GM23338 (cell line): ENCODE data around the gene MGAT4B. TPM values are rescaled to one million over a fixed set of nuclear protein-coding genes. Genes with fewer than 3 reads are reported as not detected.

Experiments
- ATAC-seq: fragments of 200-7000 bp; cut with Tn5 transposase; 3 replicates; pipeline ENCODE4 v1.9.1; 2020
- DNase-seq: peaks from one replicate; pipeline ENCODE4 v3.0.0-alpha.2; 2015; ENCODE audit warnings: low spot score
- H2AFZ ChIP-seq: fragments of 200-600 bp; sonication (generic); 2 replicates; pipeline ENCODE4 v1.8.0; 2016; ENCODE audit warnings: antibody characterized with exemption, mild to moderate bottlenecking, moderate library complexity
- H3F3A ChIP-seq: fragments of 200-600 bp; sonication (generic); replicated peaks from 2 replicates; pipeline ENCODE4 v1.8.0; 2017; ENCODE audit warnings: antibody characterized with exemption, mixed run types, low read depth
- H3K27ac ChIP-seq: fragments of 200-600 bp; sonication (generic); 2 replicates; pipeline ENCODE4 v1.6.1; 2016; ENCODE audit warnings: low read depth
- H3K27me3 ChIP-seq: fragments of 200-600 bp; sonication (generic); 2 replicates; pipeline ENCODE4 v1.8.0; 2016; ENCODE audit warnings: mild to moderate bottlenecking, mixed run types, moderate library complexity; ENCODE audit not compliant: insufficient read depth
- H3K36me3 ChIP-seq: fragments of 200-600 bp; sonication (generic); 2 replicates; pipeline ENCODE4 v1.8.0; 2016; ENCODE audit warnings: mild to moderate bottlenecking; ENCODE audit not compliant: insufficient read depth
- H3K4me1 ChIP-seq: fragments of 200-600 bp; sonication (generic); 2 replicates; pipeline ENCODE4 v1.8.0; 2016; ENCODE audit warnings: mild to moderate bottlenecking, moderate library complexity; ENCODE audit not compliant: insufficient read depth
- H3K4me2 ChIP-seq: fragments of 200-600 bp; sonication (generic); 2 replicates; pipeline ENCODE4 v1.7.1; 2017; ENCODE audit warnings: mixed run types
- H3K4me3 ChIP-seq: fragments of 200-600 bp; sonication (generic); 2 replicates; pipeline ENCODE4 v1.6.1; 2016; ENCODE audit warnings: mixed run types
- H3K79me2 ChIP-seq: fragments of 200-600 bp; sonication (generic); replicated peaks from 2 replicates; pipeline ENCODE4 v1.8.0; 2017; ENCODE audit warnings: mild to moderate bottlenecking; ENCODE audit not compliant: insufficient read depth
- H3K9me2 ChIP-seq: fragments of 200-600 bp; sonication (generic); 2 replicates; pipeline ENCODE4 v1.8.0; 2017; ENCODE audit not compliant: insufficient read depth
- H4K20me1 ChIP-seq: fragments of 200-600 bp; sonication (generic); replicated peaks from 2 replicates; pipeline ENCODE4 v1.8.0; 2017; ENCODE audit warnings: mild to moderate bottlenecking; ENCODE audit not compliant: insufficient read depth
- H3K27ac Mint-ChIP-seq: 2 replicates; pipeline ENCODE4 v1.8.0; 2020; ENCODE audit warnings: inconsistent platforms, mild to moderate bottlenecking, moderate library complexity, mixed read lengths
- H3K27me3 Mint-ChIP-seq: 3 replicates; pipeline ENCODE4 v1.8.0; 2022; ENCODE audit warnings: low read depth, mild to moderate bottlenecking, moderate library complexity, mixed read lengths, inconsistent platforms; ENCODE audit not compliant: insufficient read depth, poor library complexity
- H3K36me3 Mint-ChIP-seq: 3 replicates; pipeline ENCODE4 v1.8.0; 2021; ENCODE audit warnings: low read depth, mild to moderate bottlenecking, inconsistent platforms, moderate library complexity, mixed read lengths
- H3K4me1 Mint-ChIP-seq: 3 replicates; pipeline ENCODE4 v1.8.0; 2020; ENCODE audit warnings: mild to moderate bottlenecking, inconsistent platforms, mixed read lengths
- H3K4me3 Mint-ChIP-seq: 3 replicates; pipeline ENCODE4 v1.8.0; 2021; ENCODE audit warnings: moderate library complexity, mild to moderate bottlenecking, inconsistent platforms, mixed read lengths
- H3K9me3 Mint-ChIP-seq: 3 replicates; pipeline ENCODE4 v1.8.0; 2020; ENCODE audit warnings: moderate library complexity, mild to moderate bottlenecking, inconsistent platforms, mixed read lengths
- CREB1 ChIP-seq: fragments of 250-450 bp; sonication (Bioruptor Pico); IDR thresholded peaks from 2 replicates; pipeline ENCODE4 v1.5.0; 2020; ENCODE audit warnings: low read depth, mild to moderate bottlenecking, moderate library complexity
- EZH2 ChIP-seq: fragments of 200-600 bp; sonication (generic); IDR thresholded peaks from one replicate; pipeline ENCODE4 v1.8.0; 2017; ENCODE audit warnings: antibody characterized with exemption, mild to moderate bottlenecking, low read depth; ENCODE audit not compliant: unreplicated experiment
- EZH2phosphoT487 ChIP-seq: fragments of 200-600 bp; sonication (generic); IDR thresholded peaks from one replicate; pipeline ENCODE4 v1.8.1; 2018; ENCODE audit warnings: antibody characterized with exemption; ENCODE audit not compliant: unreplicated experiment
- JUNB ChIP-seq: IDR thresholded peaks from one replicate; pipeline ENCODE4 v1.6.1; 2016; ENCODE audit warnings: antibody characterized with exemption; ENCODE audit not compliant: unreplicated experiment
- NANOG ChIP-seq: IDR thresholded peaks from 2 replicates; pipeline ENCODE4 v1.6.1; 2016; ENCODE audit warnings: antibody characterized with exemption, borderline replicate concordance
- POLR2AphosphoS5 ChIP-seq: IDR thresholded peaks from 2 replicates; pipeline ENCODE4 v1.6.1; 2016; ENCODE audit warnings: antibody characterized with exemption, low read depth
- STAT1 ChIP-seq: IDR thresholded peaks from one replicate; pipeline ENCODE4 v1.6.1; 2016; ENCODE audit warnings: antibody characterized with exemption; ENCODE audit not compliant: unreplicated experiment
- ZNF114 ChIP-seq: fragments of 250-450 bp; sonication (Bioruptor Pico); IDR thresholded peaks from 2 replicates; pipeline ENCODE4 v1.5.0; 2020; ENCODE audit warnings: mild to moderate bottlenecking, moderate library complexity
- ZNF331 ChIP-seq: fragments of 250-450 bp; sonication (Bioruptor Pico); IDR thresholded peaks from 2 replicates; pipeline ENCODE4 v1.5.0; 2020; ENCODE audit warnings: low read depth, mild to moderate bottlenecking, moderate library complexity
- polyA plus RNA-seq: library from polyadenylated mRNA; unstranded; fragments of >200 nt; fragmentation: Nextera tagmentation; extraction: Ambion mirVana; gene quantifications from 2 replicates; pipeline ENCODE4 v1.2.1, GENCODE V29; 2016
- total RNA-seq: library from RNA; depleted of rRNA; stranded (reverse); fragments of >200 nt; shearing (Covaris generic); gene quantifications from 2 replicates; pipeline ENCODE4 v1.2.3, GENCODE V29; 2014
- TF ChIP-seq, protein P1 (sequence below): IDR thresholded peaks from one replicate; pipeline ENCODE4 v1.6.1; 2018; ENCODE audit warnings: antibody characterized with exemption; ENCODE audit not compliant: unreplicated experiment
- TF ChIP-seq, protein P2 (sequence below): IDR thresholded peaks from 2 replicates; pipeline ENCODE4 v1.6.1; 2016; ENCODE audit warnings: antibody characterized with exemption
- TF ChIP-seq, protein P3 (sequence below): fragments of 250-450 bp; sonication (Bioruptor Pico); IDR thresholded peaks from 2 replicates; pipeline ENCODE4 v1.5.0; 2020; ENCODE audit warnings: mild to moderate bottlenecking, moderate library complexity
- TF ChIP-seq, protein P4 (sequence below), 2 experiments: fragments of 200-600 bp in 1 of 2; sonication (generic) in 1 of 2; conservative IDR thresholded peaks; 2 replicates each; pipeline versions ENCODE4 v1.5.1 to v1.6.1; 2016 to 2017; ENCODE audit warnings: antibody characterized with exemption in 2 of 2, low read depth in 2 of 2, mild to moderate bottlenecking in 2 of 2, moderate library complexity in 1 of 2

Gene MGAT4B
- total and polyA plus RNA-seq, 2 experiments from 2014 or later = 32.3 to 101 TPM

DNA sequence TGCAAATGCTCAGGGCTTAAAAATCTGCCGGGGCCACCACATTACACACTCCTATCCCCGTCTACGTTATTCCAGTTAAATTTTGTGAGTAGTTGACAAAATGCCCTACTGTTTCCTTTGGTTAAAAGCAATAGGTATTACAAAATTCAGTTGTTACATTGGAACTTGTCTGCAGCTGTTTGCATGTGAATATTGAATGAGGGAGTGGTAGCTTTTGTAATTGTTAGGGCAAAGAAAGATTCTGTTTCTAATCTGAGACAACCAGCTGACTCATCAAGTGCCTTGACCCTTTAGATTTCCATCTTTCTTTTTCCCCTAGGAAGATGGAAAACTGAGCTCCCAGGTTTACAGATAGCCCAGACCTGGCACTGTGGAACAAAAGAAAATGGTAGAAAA lies 43.9 kb downstream of the MGAT4B start:
- Histone ChIP-seq H3K4me1 (peaks cover 13% of the 10 kb centered on the region; the same call in 1 of the 2 replicates), H3K27ac (peak overlapping the region; percentile 73), H3K4me3 (no peak overlapping the region), H3K9me2 (no peaks in the 10 kb centered on the region), H3K4me2 (no peak overlapping the region), H2AFZ (no peak overlapping the region), H3K27me3 (no peaks in the 10 kb centered on the region), H3K36me3 (peaks cover 13% of the 10 kb centered on the region), H4K20me1 (peaks cover 52% of the 10 kb centered on the region), H3F3A (peaks cover 17% of the 10 kb centered on the region; the same call in 1 of the 2 replicates), H3K79me2 (peaks cover 82% of the 10 kb centered on the region)
- Mint-ChIP-seq H3K4me3 (no peak overlapping the region), H3K27ac (peak overlapping the region; percentile 86), H3K4me1 (peaks cover 47% of the 10 kb centered on the region), H3K27me3 (peaks cover 2% of the 10 kb centered on the region), H3K36me3 (peaks cover 26% of the 10 kb centered on the region), H3K9me3 (no peaks in the 10 kb centered on the region; the same call in 2 of the 3 replicates)
- DNase-seq = no peak
- ATAC-seq = no peak; the same call in 1 of the 3 replicates
- TF ChIP-seq NANOG (no peak), ZNF331 (CRISPR knock-in tag) (no peak), JUNB (no peak), POLR2AphosphoS5 (no peak), ZNF114 (CRISPR knock-in tag) (no peak), EZH2phosphoT487 (no peak), STAT1 (no peak), EZH2 (no peak), CREB1 (CRISPR knock-in tag) (no peak)
- TF ChIP-seq, protein P1, sequence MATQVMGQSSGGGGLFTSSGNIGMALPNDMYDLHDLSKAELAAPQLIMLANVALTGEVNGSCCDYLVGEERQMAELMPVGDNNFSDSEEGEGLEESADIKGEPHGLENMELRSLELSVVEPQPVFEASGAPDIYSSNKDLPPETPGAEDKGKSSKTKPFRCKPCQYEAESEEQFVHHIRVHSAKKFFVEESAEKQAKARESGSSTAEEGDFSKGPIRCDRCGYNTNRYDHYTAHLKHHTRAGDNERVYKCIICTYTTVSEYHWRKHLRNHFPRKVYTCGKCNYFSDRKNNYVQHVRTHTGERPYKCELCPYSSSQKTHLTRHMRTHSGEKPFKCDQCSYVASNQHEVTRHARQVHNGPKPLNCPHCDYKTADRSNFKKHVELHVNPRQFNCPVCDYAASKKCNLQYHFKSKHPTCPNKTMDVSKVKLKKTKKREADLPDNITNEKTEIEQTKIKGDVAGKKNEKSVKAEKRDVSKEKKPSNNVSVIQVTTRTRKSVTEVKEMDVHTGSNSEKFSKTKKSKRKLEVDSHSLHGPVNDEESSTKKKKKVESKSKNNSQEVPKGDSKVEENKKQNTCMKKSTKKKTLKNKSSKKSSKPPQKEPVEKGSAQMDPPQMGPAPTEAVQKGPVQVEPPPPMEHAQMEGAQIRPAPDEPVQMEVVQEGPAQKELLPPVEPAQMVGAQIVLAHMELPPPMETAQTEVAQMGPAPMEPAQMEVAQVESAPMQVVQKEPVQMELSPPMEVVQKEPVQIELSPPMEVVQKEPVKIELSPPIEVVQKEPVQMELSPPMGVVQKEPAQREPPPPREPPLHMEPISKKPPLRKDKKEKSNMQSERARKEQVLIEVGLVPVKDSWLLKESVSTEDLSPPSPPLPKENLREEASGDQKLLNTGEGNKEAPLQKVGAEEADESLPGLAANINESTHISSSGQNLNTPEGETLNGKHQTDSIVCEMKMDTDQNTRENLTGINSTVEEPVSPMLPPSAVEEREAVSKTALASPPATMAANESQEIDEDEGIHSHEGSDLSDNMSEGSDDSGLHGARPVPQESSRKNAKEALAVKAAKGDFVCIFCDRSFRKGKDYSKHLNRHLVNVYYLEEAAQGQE = no peak
- TF ChIP-seq, protein P2, sequence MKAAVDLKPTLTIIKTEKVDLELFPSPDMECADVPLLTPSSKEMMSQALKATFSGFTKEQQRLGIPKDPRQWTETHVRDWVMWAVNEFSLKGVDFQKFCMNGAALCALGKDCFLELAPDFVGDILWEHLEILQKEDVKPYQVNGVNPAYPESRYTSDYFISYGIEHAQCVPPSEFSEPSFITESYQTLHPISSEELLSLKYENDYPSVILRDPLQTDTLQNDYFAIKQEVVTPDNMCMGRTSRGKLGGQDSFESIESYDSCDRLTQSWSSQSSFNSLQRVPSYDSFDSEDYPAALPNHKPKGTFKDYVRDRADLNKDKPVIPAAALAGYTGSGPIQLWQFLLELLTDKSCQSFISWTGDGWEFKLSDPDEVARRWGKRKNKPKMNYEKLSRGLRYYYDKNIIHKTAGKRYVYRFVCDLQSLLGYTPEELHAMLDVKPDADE = no peak
- TF ChIP-seq, protein P3, sequence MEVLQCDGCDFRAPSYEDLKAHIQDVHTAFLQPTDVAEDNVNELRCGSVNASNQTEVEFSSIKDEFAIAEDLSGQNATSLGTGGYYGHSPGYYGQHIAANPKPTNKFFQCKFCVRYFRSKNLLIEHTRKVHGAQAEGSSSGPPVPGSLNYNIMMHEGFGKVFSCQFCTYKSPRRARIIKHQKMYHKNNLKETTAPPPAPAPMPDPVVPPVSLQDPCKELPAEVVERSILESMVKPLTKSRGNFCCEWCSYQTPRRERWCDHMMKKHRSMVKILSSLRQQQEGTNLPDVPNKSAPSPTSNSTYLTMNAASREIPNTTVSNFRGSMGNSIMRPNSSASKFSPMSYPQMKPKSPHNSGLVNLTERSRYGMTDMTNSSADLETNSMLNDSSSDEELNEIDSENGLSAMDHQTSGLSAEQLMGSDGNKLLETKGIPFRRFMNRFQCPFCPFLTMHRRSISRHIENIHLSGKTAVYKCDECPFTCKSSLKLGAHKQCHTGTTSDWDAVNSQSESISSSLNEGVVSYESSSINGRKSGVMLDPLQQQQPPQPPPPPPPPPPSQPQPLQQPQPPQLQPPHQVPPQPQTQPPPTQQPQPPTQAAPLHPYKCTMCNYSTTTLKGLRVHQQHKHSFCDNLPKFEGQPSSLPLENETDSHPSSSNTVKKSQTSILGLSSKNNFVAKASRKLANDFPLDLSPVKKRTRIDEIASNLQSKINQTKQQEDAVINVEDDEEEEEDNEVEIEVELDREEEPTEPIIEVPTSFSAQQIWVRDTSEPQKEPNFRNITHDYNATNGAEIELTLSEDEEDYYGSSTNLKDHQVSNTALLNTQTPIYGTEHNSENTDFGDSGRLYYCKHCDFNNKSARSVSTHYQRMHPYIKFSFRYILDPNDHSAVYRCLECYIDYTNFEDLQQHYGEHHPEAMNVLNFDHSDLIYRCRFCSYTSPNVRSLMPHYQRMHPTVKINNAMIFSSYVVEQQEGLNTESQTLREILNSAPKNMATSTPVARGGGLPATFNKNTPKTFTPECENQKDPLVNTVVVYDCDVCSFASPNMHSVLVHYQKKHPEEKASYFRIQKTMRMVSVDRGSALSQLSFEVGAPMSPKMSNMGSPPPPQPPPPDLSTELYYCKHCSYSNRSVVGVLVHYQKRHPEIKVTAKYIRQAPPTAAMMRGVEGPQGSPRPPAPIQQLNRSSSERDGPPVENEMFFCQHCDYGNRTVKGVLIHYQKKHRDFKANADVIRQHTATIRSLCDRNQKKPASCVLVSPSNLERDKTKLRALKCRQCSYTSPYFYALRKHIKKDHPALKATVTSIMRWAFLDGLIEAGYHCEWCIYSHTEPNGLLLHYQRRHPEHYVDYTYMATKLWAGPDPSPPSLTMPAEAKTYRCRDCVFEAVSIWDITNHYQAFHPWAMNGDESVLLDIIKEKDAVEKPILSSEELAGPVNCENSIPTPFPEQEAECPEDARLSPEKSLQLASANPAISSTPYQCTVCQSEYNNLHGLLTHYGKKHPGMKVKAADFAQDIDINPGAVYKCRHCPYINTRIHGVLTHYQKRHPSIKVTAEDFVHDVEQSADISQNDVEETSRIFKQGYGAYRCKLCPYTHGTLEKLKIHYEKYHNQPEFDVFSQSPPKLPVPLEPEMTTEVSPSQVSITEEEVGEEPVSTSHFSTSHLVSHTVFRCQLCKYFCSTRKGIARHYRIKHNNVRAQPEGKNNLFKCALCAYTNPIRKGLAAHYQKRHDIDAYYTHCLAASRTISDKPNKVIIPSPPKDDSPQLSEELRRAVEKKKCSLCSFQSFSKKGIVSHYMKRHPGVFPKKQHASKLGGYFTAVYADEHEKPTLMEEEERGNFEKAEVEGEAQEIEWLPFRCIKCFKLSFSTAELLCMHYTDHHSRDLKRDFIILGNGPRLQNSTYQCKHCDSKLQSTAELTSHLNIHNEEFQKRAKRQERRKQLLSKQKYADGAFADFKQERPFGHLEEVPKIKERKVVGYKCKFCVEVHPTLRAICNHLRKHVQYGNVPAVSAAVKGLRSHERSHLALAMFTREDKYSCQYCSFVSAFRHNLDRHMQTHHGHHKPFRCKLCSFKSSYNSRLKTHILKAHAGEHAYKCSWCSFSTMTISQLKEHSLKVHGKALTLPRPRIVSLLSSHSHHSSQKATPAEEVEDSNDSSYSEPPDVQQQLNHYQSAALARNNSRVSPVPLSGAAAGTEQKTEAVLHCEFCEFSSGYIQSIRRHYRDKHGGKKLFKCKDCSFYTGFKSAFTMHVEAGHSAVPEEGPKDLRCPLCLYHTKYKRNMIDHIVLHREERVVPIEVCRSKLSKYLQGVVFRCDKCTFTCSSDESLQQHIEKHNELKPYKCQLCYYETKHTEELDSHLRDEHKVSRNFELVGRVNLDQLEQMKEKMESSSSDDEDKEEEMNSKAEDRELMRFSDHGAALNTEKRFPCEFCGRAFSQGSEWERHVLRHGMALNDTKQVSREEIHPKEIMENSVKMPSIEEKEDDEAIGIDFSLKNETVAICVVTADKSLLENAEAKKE = no peak
- TF ChIP-seq, protein P4, sequence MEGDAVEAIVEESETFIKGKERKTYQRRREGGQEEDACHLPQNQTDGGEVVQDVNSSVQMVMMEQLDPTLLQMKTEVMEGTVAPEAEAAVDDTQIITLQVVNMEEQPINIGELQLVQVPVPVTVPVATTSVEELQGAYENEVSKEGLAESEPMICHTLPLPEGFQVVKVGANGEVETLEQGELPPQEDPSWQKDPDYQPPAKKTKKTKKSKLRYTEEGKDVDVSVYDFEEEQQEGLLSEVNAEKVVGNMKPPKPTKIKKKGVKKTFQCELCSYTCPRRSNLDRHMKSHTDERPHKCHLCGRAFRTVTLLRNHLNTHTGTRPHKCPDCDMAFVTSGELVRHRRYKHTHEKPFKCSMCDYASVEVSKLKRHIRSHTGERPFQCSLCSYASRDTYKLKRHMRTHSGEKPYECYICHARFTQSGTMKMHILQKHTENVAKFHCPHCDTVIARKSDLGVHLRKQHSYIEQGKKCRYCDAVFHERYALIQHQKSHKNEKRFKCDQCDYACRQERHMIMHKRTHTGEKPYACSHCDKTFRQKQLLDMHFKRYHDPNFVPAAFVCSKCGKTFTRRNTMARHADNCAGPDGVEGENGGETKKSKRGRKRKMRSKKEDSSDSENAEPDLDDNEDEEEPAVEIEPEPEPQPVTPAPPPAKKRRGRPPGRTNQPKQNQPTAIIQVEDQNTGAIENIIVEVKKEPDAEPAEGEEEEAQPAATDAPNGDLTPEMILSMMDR (conservative IDR thresholded peaks at IDR 0.05; ENCODE audit: low read depth in 2 of 2) = no peak
